ENCODE results near the gene MID1. TPM values are rescaled to one million over a fixed set of nuclear protein-coding genes. Genes with fewer than 3 reads are reported as not detected.
A peak's percentile ranks its signal among the peaks of the same experiment; 100 is the strongest.

MID1 gene
- total RNA-seq, 1 experiment from 2014 or later, result 79.5 TPM

GRCh38 chrX:10579112-10580011 is 41.0 kb downstream of the MID1 start:
- BruUV-seq (replicated peaks), result TSS peak; percentile 92
- H3K9me2 ChIP-seq (ENCODE audit: insufficient read depth), result no peaks in the 10 kb centered on the region
- H3K36me3 ChIP-seq (ENCODE audit: low read depth), result no peaks in the 10 kb centered on the region
- peaks cover 59% of the 10 kb centered on the region for H3K79me2 ChIP-seq (ENCODE audit: low read depth)
- DNase-seq, result peak; percentile 20 to 88
- TF ChIP-seq CTCF (conservative IDR thresholded peaks at IDR 0.05) (no peak), EZH2 (IDR thresholded peaks at IDR 0.05; ENCODE audit: low read depth) (no peak)
- H3K4me2 ChIP-seq, result peak overlapping the region; percentile 96
- peak overlapping the region; percentile 52 for H3K4me3 ChIP-seq
- ChIA-PET CTCF (interaction anchor here (0.6 kb wide), 1 partner anchor 40 kb away, joined by 3 read pairs; no protein-coding TSS in a partner anchor), POLR2A (ENCODE audit: unreplicated experiment) (interaction anchor here (0.5 to 0.6 kb wide), 2 partner anchors 8 to 163 kb away, joined by 3 to 4 read pairs; no protein-coding TSS in a partner anchor)
- no peaks in the 10 kb centered on the region; the same call in 1 of the 2 replicates for H3K9me3 ChIP-seq (ENCODE audit: insufficient read depth, low read depth)
- H2AFZ ChIP-seq, result peak overlapping the region; percentile 39; the same call in 1 of the 2 replicates
- no peaks in the 10 kb centered on the region for H3K27me3 ChIP-seq (ENCODE audit: insufficient read depth, low read depth)
- no peaks in the 10 kb centered on the region for H4K20me1 ChIP-seq (ENCODE audit: insufficient read depth)
- peaks cover 33% of the 10 kb centered on the region for H3K4me1 ChIP-seq (replicated peaks; ENCODE audit: insufficient read depth)
- peak overlapping the region; percentile 99 for H3K27ac ChIP-seq
- intact Hi-C loops (cut with micrococcal nuclease; ENCODE audit: unreplicated experiment), result loop anchor here (1.0 to 2.0 kb wide), 2 partner anchors 38 to 55 kb away; no protein-coding TSS in a partner anchor
- H3F3A ChIP-seq (ENCODE audit: insufficient read depth, low read depth), result peaks cover 25% of the 10 kb centered on the region

- Histone ChIP-seq H3K9me2 (ENCODE audit: insufficient read depth) (no peaks in the 10 kb centered on the region), H2AFZ (no peak overlapping the region), H4K20me1 (ENCODE audit: insufficient read depth) (no peaks in the 10 kb centered on the region), H3K4me2 (peak overlapping the region; percentile 96), H3K36me3 (ENCODE audit: low read depth) (no peaks in the 10 kb centered on the region), H3K79me2 (ENCODE audit: low read depth) (peaks cover 54% of the 10 kb centered on the region), H3K4me3 (peak overlapping the region; percentile 22; the same call in 1 of the 2 replicates), H3K9me3 (ENCODE audit: insufficient read depth, low read depth) (no peaks in the 10 kb centered on the region), H3K27me3 (ENCODE audit: insufficient read depth, low read depth) (no peaks in the 10 kb centered on the region), H3F3A (ENCODE audit: insufficient read depth, low read depth) (peaks cover 25% of the 10 kb centered on the region), H3K27ac (peak overlapping the region; percentile 99), H3K4me1 (replicated peaks; ENCODE audit: insufficient read depth) (peaks cover 33% of the 10 kb centered on the region)
- intact Hi-C loops (cut with micrococcal nuclease; ENCODE audit: unreplicated experiment), result loop anchor here (2.0 kb wide), 1 partner anchor 56 kb away; no protein-coding TSS in a partner anchor
- ChIA-PET POLR2A (ENCODE audit: unreplicated experiment) (no interaction called here), CTCF (no interaction called here)
- DNase-seq, result no peak
- TF ChIP-seq CTCF (conservative IDR thresholded peaks at IDR 0.05), result no peak
- no peak for TF ChIP-seq EZH2 (IDR thresholded peaks at IDR 0.05; ENCODE audit: low read depth)
- no TSS peak for BruUV-seq (replicated peaks)
Observed at GRCh38 chrX:10578527-10578926, 41.9 kb downstream of the MID1 start.

GRCh38 chrX:10577853-10578252 is 42.5 kb downstream of the MID1 start:
- peak overlapping the region; percentile 96 for H3K4me2 ChIP-seq
- no peaks in the 10 kb centered on the region for H3K9me3 ChIP-seq (ENCODE audit: insufficient read depth, low read depth)
- intact Hi-C loops (cut with micrococcal nuclease; ENCODE audit: unreplicated experiment), result loop anchor here (2.0 kb wide), 1 partner anchor 57 kb away; no protein-coding TSS in a partner anchor
- peaks cover 57% of the 10 kb centered on the region for H3K79me2 ChIP-seq (ENCODE audit: low read depth)
- peaks cover 33% of the 10 kb centered on the region for H3K4me1 ChIP-seq (replicated peaks; ENCODE audit: insufficient read depth)
- ChIA-PET CTCF (no interaction called here), POLR2A (ENCODE audit: unreplicated experiment) (no interaction called here)
- BruUV-seq (replicated peaks), result no TSS peak
- DNase-seq, result no peak
- no peaks in the 10 kb centered on the region for H3K36me3 ChIP-seq (ENCODE audit: low read depth)
- no peak overlapping the region for H2AFZ ChIP-seq
- H3K4me3 ChIP-seq, result no peak overlapping the region
- peaks cover 25% of the 10 kb centered on the region for H3F3A ChIP-seq (ENCODE audit: insufficient read depth, low read depth)
- no peaks in the 10 kb centered on the region for H3K27me3 ChIP-seq (ENCODE audit: insufficient read depth, low read depth)
- H3K9me2 ChIP-seq (ENCODE audit: insufficient read depth), result no peaks in the 10 kb centered on the region
- TF ChIP-seq CTCF (conservative IDR thresholded peaks at IDR 0.05) (no peak), EZH2 (IDR thresholded peaks at IDR 0.05; ENCODE audit: low read depth) (no peak)
- no peaks in the 10 kb centered on the region for H4K20me1 ChIP-seq (ENCODE audit: insufficient read depth)
- H3K27ac ChIP-seq, result peak overlapping the region; percentile 99

All from PC-9 (cell line).